Astrocyte (in vitro differentiated cells and primary cell): ENCODE data around the gene DPY19L3. TPM values are rescaled to one million over a fixed set of nuclear protein-coding genes. Genes with fewer than 3 reads are reported as not detected.
"Not testable (repeated sequence)": the region's sequence is repeated elsewhere in the genome, so short reads cannot be mapped to it uniquely, and the experiment has no call there.

Experiments
- DNase-seq: peaks from one replicate; pipeline ENCODE4 v3.0.0-alpha.2; 2010; ENCODE audit warnings: low read depth
- FAIRE-seq: peaks from 2 replicates; lab custom pipeline; 2011; peaks lifted over from hg19 to GRCh38; lab: Jason Lieb, UNC
- H2AFZ ChIP-seq: 2 replicates; pipeline ENCODE4 v1.6.0; 2012; ENCODE audit warnings: low read depth, low read length, inconsistent platforms
- H3K27ac ChIP-seq: 2 replicates; pipeline ENCODE4 v1.5.1; 2011; ENCODE audit warnings: low read depth, low read length, inconsistent platforms
- H3K27me3 ChIP-seq: 2 replicates; pipeline ENCODE4 v1.6.0; 2011; ENCODE audit warnings: low read length, inconsistent platforms; ENCODE audit not compliant: insufficient read depth
- H3K36me3 ChIP-seq: 2 replicates; pipeline ENCODE4 v1.5.1; 2011; ENCODE audit warnings: low read length, inconsistent platforms; ENCODE audit not compliant: insufficient read depth
- H3K4me1 ChIP-seq: 2 replicates; pipeline ENCODE4 v1.5.1; 2011; ENCODE audit warnings: low read length, inconsistent platforms; ENCODE audit not compliant: insufficient read depth
- H3K4me2 ChIP-seq: 2 replicates; pipeline ENCODE4 v1.6.0; 2012; ENCODE audit warnings: low read length, inconsistent platforms
- H3K4me3 ChIP-seq: 2 replicates; pipeline ENCODE4 v1.5.1; 2011; ENCODE audit warnings: low read depth, mild to moderate bottlenecking, low read length, inconsistent platforms; ENCODE audit not compliant: insufficient read depth
- H3K79me2 ChIP-seq: 2 replicates; pipeline ENCODE4 v1.6.0; 2012; ENCODE audit warnings: mild to moderate bottlenecking, low read length, inconsistent platforms; ENCODE audit not compliant: insufficient read depth
- H3K9ac ChIP-seq: 2 replicates; pipeline ENCODE4 v1.6.0; 2012; ENCODE audit warnings: mild to moderate bottlenecking, low read length, inconsistent platforms
- H3K9me3 ChIP-seq: 2 replicates; pipeline ENCODE4 v1.5.1; 2012; ENCODE audit warnings: low read depth, mild to moderate bottlenecking, low read length, inconsistent platforms; ENCODE audit not compliant: insufficient read depth
- H4K20me1 ChIP-seq: 2 replicates; pipeline ENCODE4 v1.6.0; 2012; ENCODE audit warnings: low read length, inconsistent platforms; ENCODE audit not compliant: insufficient read depth
- H3K27ac Mint-ChIP-seq: one replicate; pipeline ENCODE4 v1.8.0; 2021; ENCODE audit warnings: mild to moderate bottlenecking, mixed read lengths; ENCODE audit not compliant: unreplicated experiment
- H3K27me3 Mint-ChIP-seq: one replicate; pipeline ENCODE4 v1.8.0; 2021; ENCODE audit warnings: low read depth, mixed read lengths; ENCODE audit not compliant: unreplicated experiment
- H3K36me3 Mint-ChIP-seq: one replicate; pipeline ENCODE4 v1.8.0; 2021; ENCODE audit warnings: low read depth, mixed read lengths; ENCODE audit not compliant: unreplicated experiment
- H3K4me1 Mint-ChIP-seq: one replicate; pipeline ENCODE4 v1.8.0; 2021; ENCODE audit warnings: low read depth, mixed read lengths; ENCODE audit not compliant: unreplicated experiment
- H3K4me3 Mint-ChIP-seq: one replicate; pipeline ENCODE4 v1.8.0; 2021; ENCODE audit warnings: mild to moderate bottlenecking, moderate library complexity, mixed read lengths; ENCODE audit not compliant: unreplicated experiment
- H3K9me3 Mint-ChIP-seq: one replicate; pipeline ENCODE4 v1.8.0; 2021; ENCODE audit warnings: mild to moderate bottlenecking, mixed read lengths; ENCODE audit not compliant: unreplicated experiment
- CTCF ChIP-seq: IDR thresholded peaks from 2 replicates; pipeline ENCODE4 v1.5.1; 2011; ENCODE audit warnings: low read depth, mild to moderate bottlenecking, inconsistent platforms, low read length, moderate library complexity; ENCODE audit not compliant: insufficient read depth
- EZH2 ChIP-seq: IDR thresholded peaks from 2 replicates; pipeline ENCODE4 v1.6.1; 2012; ENCODE audit warnings: mild to moderate bottlenecking, low read length, inconsistent platforms; ENCODE audit not compliant: insufficient read depth
- total RNA-seq: library from RNA; stranded (reverse); gene quantifications from 2 replicates; pipeline ENCODE4 v1.2.1, GENCODE V29; 2021

DPY19L3 gene
- total RNA-seq, 1 donor from 2014 or later = 50.9 TPM

DNA sequence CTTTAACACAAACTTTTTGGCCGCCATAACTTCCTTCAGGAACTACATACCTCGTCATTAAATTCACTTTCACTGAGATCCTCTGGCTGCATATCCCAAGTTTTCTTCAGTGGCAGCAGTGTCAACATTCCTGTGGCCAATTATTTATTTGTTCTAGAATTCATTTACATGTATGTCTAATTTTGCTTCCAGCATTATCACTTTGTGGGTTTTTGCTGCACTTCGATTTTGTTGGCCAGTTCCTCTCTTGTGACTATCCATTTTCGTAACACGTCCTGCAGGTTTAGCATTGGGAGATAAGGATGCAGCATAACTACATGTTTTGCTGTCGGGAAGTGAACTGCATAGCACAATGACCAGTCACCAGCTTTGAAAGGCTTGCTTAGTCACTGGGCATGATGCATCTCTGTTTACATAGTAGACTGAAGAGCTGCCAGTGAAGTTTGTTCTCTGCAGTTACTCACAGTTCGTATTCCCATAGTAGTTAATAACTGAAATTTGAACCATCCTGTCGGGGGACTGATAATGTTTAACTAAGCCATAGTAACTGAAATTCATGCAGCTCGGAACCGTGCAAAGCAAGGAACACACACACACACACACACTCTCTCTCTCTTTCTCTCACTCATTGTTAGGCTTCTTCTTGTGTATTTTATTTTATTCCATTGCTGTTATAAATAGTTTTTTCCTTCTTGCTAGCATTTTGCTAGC is 31.8 kb upstream of the DPY19L3 start:
- Histone ChIP-seq H3K79me2 (peaks cover 20% of the 10 kb centered on the region), H3K9ac (peak overlapping the region; percentile 21), H3K4me1 (peaks cover 20% of the 10 kb centered on the region), H2AFZ (no peak overlapping the region), H3K4me2 (peak overlapping the region; percentile 77), H3K4me3 (peak overlapping the region; percentile 48), H3K9me3 (no peaks in the 10 kb centered on the region), H3K36me3 (peaks cover 2% of the 10 kb centered on the region), H3K27ac (peak overlapping the region; percentile 77), H3K27me3 (no peaks in the 10 kb centered on the region), H4K20me1 (peaks cover 45% of the 10 kb centered on the region)
- Mint-ChIP-seq H3K4me3 (no peak overlapping the region), H3K27me3 (no peaks in the 10 kb centered on the region), H3K4me1 (peaks cover 14% of the 10 kb centered on the region), H3K27ac (peak overlapping the region; percentile 58), H3K36me3 (peaks cover 2% of the 10 kb centered on the region), H3K9me3 (no peaks in the 10 kb centered on the region)
- peak; percentile 100 for FAIRE-seq
- no peak for TF ChIP-seq CTCF
- no peak for TF ChIP-seq EZH2
- peak; percentile 100 for DNase-seq

- FAIRE-seq, H3K27ac Mint-ChIP-seq, H2AFZ ChIP-seq, H3K27me3 Mint-ChIP-seq, H3K9ac ChIP-seq, H3K27me3 ChIP-seq, H3K9me3 Mint-ChIP-seq, H3K4me3 Mint-ChIP-seq, H3K36me3 Mint-ChIP-seq, H3K36me3 ChIP-seq, H3K4me3 ChIP-seq, DNase-seq, H3K9me3 ChIP-seq: not testable (repeated sequence)
- Histone ChIP-seq H3K27ac (peak overlapping the region; percentile 77), H3K4me2 (peak overlapping the region; percentile 77), H4K20me1 (peaks cover 39% of the 10 kb centered on the region), H3K79me2 (peaks cover 14% of the 10 kb centered on the region), H3K4me1 (peaks cover 20% of the 10 kb centered on the region)
- H3K4me1 Mint-ChIP-seq = peaks cover 14% of the 10 kb centered on the region
Observed at GRCh38 chr19:32374362-32374761, 31.2 kb upstream of the DPY19L3 start.

DNA sequence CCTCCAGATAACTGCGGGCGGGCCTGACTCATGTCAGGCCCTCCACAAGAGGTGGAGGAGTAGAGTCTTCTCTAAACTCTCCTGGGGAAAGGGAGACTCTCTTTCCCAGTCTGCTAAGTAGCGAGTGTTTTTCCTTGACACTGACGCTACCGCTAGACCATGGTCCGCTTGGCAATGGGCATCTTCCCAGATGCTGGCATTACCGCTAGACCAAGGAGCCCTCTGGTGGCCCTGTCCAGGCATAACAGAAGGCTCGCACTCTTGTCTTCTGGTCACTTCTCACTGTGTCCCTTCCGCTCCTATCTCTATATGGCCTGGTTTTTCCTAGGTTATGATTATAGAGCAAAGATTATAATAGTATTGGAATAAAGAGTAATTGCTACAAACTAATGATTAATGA is 28.5 kb upstream of the DPY19L3 start:
- H3K27me3 ChIP-seq, H3K4me3 Mint-ChIP-seq, DNase-seq, H3K79me2 ChIP-seq, FAIRE-seq, H3K27me3 Mint-ChIP-seq, H3K9ac ChIP-seq, H3K4me3 ChIP-seq, H2AFZ ChIP-seq, H3K9me3 Mint-ChIP-seq, H3K4me2 ChIP-seq, H3K27ac ChIP-seq, H3K36me3 ChIP-seq, H3K27ac Mint-ChIP-seq, H3K36me3 Mint-ChIP-seq, H3K9me3 ChIP-seq: not testable (repeated sequence)
- peaks cover 14% of the 10 kb centered on the region for H3K4me1 Mint-ChIP-seq
- peak; percentile 20 for TF ChIP-seq CTCF
- Histone ChIP-seq H4K20me1 (peaks cover 25% of the 10 kb centered on the region), H3K4me1 (peaks cover 20% of the 10 kb centered on the region)
